Hepatocyte (in vitro differentiated cells): ENCODE results near the gene HS1BP3.

Experiments
- CTCF ChIP-seq: fragments of 200-600 bp; sonication (generic); IDR thresholded peaks from 2 replicates; pipeline ENCODE4 v1.5.1; 2016; ENCODE audit warnings: antibody characterized with exemption, mild to moderate bottlenecking; ENCODE audit not compliant: poor library complexity
- EZH2 ChIP-seq: fragments of 200-600 bp; sonication (generic); IDR thresholded peaks from 2 replicates; pipeline ENCODE4 v1.6.1; 2016; ENCODE audit warnings: antibody characterized with exemption, mild to moderate bottlenecking, borderline replicate concordance
- EZH2phosphoT487 ChIP-seq: fragments of 200-600 bp; sonication (generic); IDR thresholded peaks from one replicate; pipeline ENCODE4 v1.6.1; 2018; ENCODE audit warnings: antibody characterized with exemption, mild to moderate bottlenecking, low read depth, moderate library complexity; ENCODE audit not compliant: unreplicated experiment, severe bottlenecking

GRCh38 chr2:20611077-20611843, 39.6 kb downstream of the HS1BP3 start:
- TF ChIP-seq CTCF (no peak), EZH2 (no peak), EZH2phosphoT487 (no peak)
